Mucosa of descending colon (tissue), 3 donors: ENCODE data around the gene MAGEB1. TPM values are rescaled to one million over a fixed set of nuclear protein-coding genes. Genes with fewer than 3 reads are reported as not detected.

Source experiments
- ATAC-seq: fragments of 200-7000 bp; cut with Tn5 transposase; one replicate; pipeline ENCODE4 v1.9.1; 2020; ENCODE audit warnings: mild to moderate bottlenecking, moderate library complexity
- DNase-seq, 3 donors: peaks; one replicate each; pipeline ENCODE4 v3.0.0-alpha.2; 2020
- H3K36me3 ChIP-seq: fragments of 200-600 bp; one replicate; pipeline ENCODE4 v1.8.0; 2021; ENCODE audit warnings: low read depth, mild to moderate bottlenecking
- H3K4me1 ChIP-seq: fragments of 200-600 bp; one replicate; pipeline ENCODE4 v1.8.0; 2021; ENCODE audit warnings: low read depth, mild to moderate bottlenecking
- H3K4me3 ChIP-seq: fragments of 200-600 bp; one replicate; pipeline ENCODE4 v1.8.0; 2021; ENCODE audit warnings: mild to moderate bottlenecking
- H3K9me3 ChIP-seq: fragments of 200-600 bp; one replicate; pipeline ENCODE4 v1.8.0; 2021; ENCODE audit warnings: mild to moderate bottlenecking
- intact Hi-C, 2 donors: fragments of 100-400 bp; cut with DNase I in 1 of 2; cut with micrococcal nuclease in 1 of 2; formaldehyde crosslinking; loops; one replicate each; pipeline versions ENCODE4 v1.11.0 to v1.11.1; 2022; cut with DNase I, micrococcal nuclease
- total RNA-seq, 3 donors: library from RNA; stranded (reverse); fragmentation: NEBNext Ultra II Directional in 2 of 3; extraction: Animal tissue kit (Norgen Biotek cat#: 25700) in 2 of 3; gene quantifications; one replicate each; pipeline versions ENCODE4 v1.2.1 to v1.2.4, GENCODE V29; 2021 to 2023
- TF ChIP-seq, protein P1 (sequence below): fragments of 200-600 bp; IDR thresholded peaks from one replicate; pipeline ENCODE4 v1.8.0; 2022; ENCODE audit warnings: antibody characterized with exemption, mild to moderate bottlenecking
- donor health status: DM: no; HTN: no; CAD: no; lungs with moderate emphysema.
- donor health status: DM: no; HTN: no; CAD: no.
- donor health status: DM: no; HTN: yes; CAD: no.

MAGEB1 gene
- total RNA-seq, 3 donors from 2014 or later = not detected

- intact Hi-C loops = no loop called here
Measured at GRCh38 chrX:30220661-30221060, 26.3 kb upstream of the MAGEB1 start.

DNA sequence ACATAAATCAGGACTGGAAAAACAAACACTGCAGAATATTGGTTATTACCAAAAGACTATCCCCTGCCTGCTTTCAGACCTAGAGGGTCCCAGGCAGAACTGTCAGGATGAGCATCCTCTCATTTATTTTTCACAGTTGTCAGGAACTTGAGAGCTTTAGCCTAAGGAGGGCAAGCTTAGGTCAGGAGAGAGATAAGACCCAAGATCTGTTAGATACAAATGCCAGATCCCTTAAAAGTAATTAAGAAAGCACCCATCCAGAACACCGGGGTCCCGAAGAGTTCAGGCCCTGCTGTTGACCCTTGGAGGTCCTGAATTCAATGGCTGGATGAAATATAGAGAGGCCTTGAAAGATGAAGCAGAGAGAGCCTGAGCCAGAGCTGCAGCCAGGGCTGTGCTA is 22.4 kb upstream of the MAGEB1 start:
- TF ChIP-seq, protein P1, sequence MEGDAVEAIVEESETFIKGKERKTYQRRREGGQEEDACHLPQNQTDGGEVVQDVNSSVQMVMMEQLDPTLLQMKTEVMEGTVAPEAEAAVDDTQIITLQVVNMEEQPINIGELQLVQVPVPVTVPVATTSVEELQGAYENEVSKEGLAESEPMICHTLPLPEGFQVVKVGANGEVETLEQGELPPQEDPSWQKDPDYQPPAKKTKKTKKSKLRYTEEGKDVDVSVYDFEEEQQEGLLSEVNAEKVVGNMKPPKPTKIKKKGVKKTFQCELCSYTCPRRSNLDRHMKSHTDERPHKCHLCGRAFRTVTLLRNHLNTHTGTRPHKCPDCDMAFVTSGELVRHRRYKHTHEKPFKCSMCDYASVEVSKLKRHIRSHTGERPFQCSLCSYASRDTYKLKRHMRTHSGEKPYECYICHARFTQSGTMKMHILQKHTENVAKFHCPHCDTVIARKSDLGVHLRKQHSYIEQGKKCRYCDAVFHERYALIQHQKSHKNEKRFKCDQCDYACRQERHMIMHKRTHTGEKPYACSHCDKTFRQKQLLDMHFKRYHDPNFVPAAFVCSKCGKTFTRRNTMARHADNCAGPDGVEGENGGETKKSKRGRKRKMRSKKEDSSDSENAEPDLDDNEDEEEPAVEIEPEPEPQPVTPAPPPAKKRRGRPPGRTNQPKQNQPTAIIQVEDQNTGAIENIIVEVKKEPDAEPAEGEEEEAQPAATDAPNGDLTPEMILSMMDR = no peak
- H3K9me3 ChIP-seq = no peaks in the 10 kb centered on the region
- DNase-seq (no peak), ATAC-seq (no peak)
- no peak overlapping the region for H3K4me3 ChIP-seq
- H3K4me1 ChIP-seq = no peaks in the 10 kb centered on the region
- H3K36me3 ChIP-seq = no peaks in the 10 kb centered on the region
- intact Hi-C loops = no loop called here

More at GRCh38 chrX:30220661-30221060, 26.3 kb upstream of the MAGEB1 start:
- Histone ChIP-seq H3K36me3 (no peaks in the 10 kb centered on the region), H3K4me1 (no peaks in the 10 kb centered on the region), H3K4me3 (no peak overlapping the region), H3K9me3 (no peaks in the 10 kb centered on the region)
- ATAC-seq = no peak
- TF ChIP-seq, protein P1 = no peak
- DNase-seq = no peak

DNA sequence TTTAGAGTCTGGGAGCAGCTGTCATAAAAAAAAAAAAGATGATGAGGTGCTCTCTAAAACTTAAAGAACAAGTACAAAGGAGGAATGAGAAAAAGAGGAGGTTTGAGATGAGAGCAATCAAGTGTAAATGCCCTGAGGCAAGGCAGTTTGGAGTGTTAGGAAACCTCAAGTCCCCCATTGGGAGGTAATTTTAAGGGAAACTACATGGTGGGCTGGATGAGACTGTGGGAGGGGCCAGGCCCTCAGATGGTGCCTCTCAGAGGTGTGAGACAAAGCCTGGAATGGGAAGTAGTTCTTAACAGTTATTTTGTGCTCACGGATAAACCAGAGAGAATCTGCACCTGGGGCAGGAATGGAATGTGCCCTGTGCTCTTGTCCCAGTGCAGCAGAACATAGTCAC is 18.4 kb upstream of the MAGEB1 start:
- no peaks in the 10 kb centered on the region for H3K36me3 ChIP-seq
- ATAC-seq = no peak
- H3K9me3 ChIP-seq = no peaks in the 10 kb centered on the region
- H3K4me1 ChIP-seq = no peaks in the 10 kb centered on the region
- intact Hi-C loops = no loop called here
- no peak overlapping the region for H3K4me3 ChIP-seq
- TF ChIP-seq, protein P1 = no peak
- no peak for DNase-seq

GRCh38 chrX:30230395-30230794 is 16.6 kb upstream of the MAGEB1 start, which contains the start of gene MAGEB3:
Gene MAGEB3 (plus strand): TSS chrX:30230657. CDS start chrX:30235925, 5,268 bp downstream.
- ATAC-seq = no peak
- Histone ChIP-seq H3K4me1 (no peaks in the 10 kb centered on the region), H3K4me3 (no peak within 1 kb of the TSS), H3K36me3 (no peaks in the 10 kb centered on the region), H3K9me3 (no peaks in the 10 kb centered on the region)
- intact Hi-C loops = no loop called here
- no peak for DNase-seq
- TF ChIP-seq, protein P1 = no peak

- no peak for ATAC-seq
- intact Hi-C loops = no loop called here
Measured at GRCh38 chrX:30241724-30242415, 5.1 kb upstream of the MAGEB1 start, which contains the start of gene MAGEB4. Gene MAGEB4 (plus strand): TSS chrX:30242000. CDS start chrX:30242136, 136 bp downstream.

More at GRCh38 chrX:30241724-30242415, 5.1 kb upstream of the MAGEB1 start, which contains the start of gene MAGEB4:
- no peak for DNase-seq
- Histone ChIP-seq H3K4me3 (no peak within 1 kb of the TSS), H3K9me3 (no peaks in the 10 kb centered on the region), H3K4me1 (no peaks in the 10 kb centered on the region), H3K36me3 (no peaks in the 10 kb centered on the region)
- TF ChIP-seq, protein P1 = no peak
